ENCODE results near the gene ANXA10. TPM values are rescaled to one million over a fixed set of nuclear protein-coding genes. Genes with fewer than 3 reads are reported as not detected.

Gene ANXA10
- total and polyA plus RNA-seq, 2 experiments from 2014 or later, result 18.5 to 33.4 TPM

DNA sequence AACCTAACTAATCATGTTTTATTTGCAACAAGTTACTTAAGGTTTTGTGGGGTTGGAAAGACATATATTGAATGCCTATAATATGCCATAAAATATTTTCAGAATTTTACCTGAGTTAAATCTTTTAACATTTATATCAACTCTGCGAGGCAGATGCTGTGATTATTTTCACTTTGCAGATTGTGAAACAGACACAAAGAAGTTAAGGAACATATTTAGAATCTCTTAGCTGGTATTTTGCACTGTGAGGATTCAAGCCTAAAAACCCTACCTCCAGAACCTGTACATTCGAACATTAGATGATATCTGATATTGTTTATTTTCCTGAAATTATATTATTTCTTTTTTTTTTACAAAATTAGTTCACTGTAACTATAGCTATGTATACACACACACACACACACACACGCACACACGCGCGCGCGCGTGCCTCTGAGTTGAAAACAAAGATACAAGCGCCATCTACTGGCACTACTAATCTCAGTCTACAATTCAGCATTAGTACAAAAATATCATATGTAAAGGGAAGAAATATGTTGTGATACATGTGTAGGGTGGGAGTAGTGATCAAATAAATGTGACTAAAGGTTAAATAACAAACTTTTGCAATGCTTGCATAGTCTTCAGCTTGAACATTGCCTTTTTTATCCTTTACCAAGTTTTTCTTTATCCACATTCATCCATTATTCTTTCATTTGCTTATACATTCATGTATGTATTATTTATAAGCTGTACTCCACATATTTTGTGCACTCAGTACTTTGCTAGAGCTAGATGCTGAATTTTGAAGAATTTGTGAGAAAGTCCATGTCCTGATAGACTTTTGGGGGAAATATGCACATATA lies 61.5 kb downstream of the ANXA10 start:
- H4K20me1 ChIP-seq (ENCODE audit: insufficient read depth, poor library complexity, severe bottlenecking), result no peaks in the 10 kb centered on the region
- TF ChIP-seq EZH2phosphoT487 (IDR thresholded peaks at IDR 0.05; ENCODE audit: low read depth, severe bottlenecking, unreplicated experiment) (no peak), EZH2 (IDR thresholded peaks at IDR 0.05; ENCODE audit: borderline replicate concordance) (no peak), CTCF (IDR thresholded peaks at IDR 0.05; ENCODE audit: poor library complexity) (peak; percentile 89)
- peak; percentile 87 for DNase-seq (ENCODE audit: low spot score)
- H3K79me2 ChIP-seq, result no peaks in the 10 kb centered on the region
- H2AFZ ChIP-seq, result peak overlapping the region; percentile 20
- peak overlapping the region; percentile 5 for H3K4me3 ChIP-seq
- H3K9me2 ChIP-seq (replicated peaks; ENCODE audit: insufficient read depth), result no peaks in the 10 kb centered on the region
- 5% methylated on average over 10 of the region's 10 CpGs for WGBS (ENCODE audit: low lambda C conversion rate, missing lambda C conversion rate)
- H3K36me3 ChIP-seq (replicated peaks; ENCODE audit: insufficient read depth, low read depth), result no peaks in the 10 kb centered on the region
- H3K27ac ChIP-seq, result no peak overlapping the region
- H3K9me3 ChIP-seq (ENCODE audit: low read depth), result no peaks in the 10 kb centered on the region
- peak overlapping the region; percentile 68 for H3K4me2 ChIP-seq
- H3K27me3 ChIP-seq, result no peaks in the 10 kb centered on the region
- H3K4me1 ChIP-seq (ENCODE audit: insufficient read depth), result no peaks in the 10 kb centered on the region

- no peaks in the 10 kb centered on the region for H4K20me1 ChIP-seq (ENCODE audit: insufficient read depth, poor library complexity, severe bottlenecking)
These were observed 62.4 kb downstream of the ANXA10 start for GRCh38 chr4:168154546-168155277.

GRCh38 chr4:168162604-168163003 lies 70.3 kb downstream of the ANXA10 start:
- Histone ChIP-seq H3K79me2 (no peaks in the 10 kb centered on the region), H3K27ac (no peak overlapping the region), H3K9me2 (replicated peaks; ENCODE audit: insufficient read depth) (no peaks in the 10 kb centered on the region), H2AFZ (no peak overlapping the region), H4K20me1 (ENCODE audit: insufficient read depth, poor library complexity, severe bottlenecking) (no peaks in the 10 kb centered on the region), H3K9me3 (ENCODE audit: low read depth) (no peaks in the 10 kb centered on the region), H3K4me1 (ENCODE audit: insufficient read depth) (peaks cover 11% of the 10 kb centered on the region), H3K4me3 (no peak overlapping the region), H3K4me2 (no peak overlapping the region), H3K36me3 (replicated peaks; ENCODE audit: insufficient read depth, low read depth) (no peaks in the 10 kb centered on the region), H3K27me3 (no peaks in the 10 kb centered on the region)
- DNase-seq (ENCODE audit: low spot score), result peak; percentile 10
- TF ChIP-seq EZH2phosphoT487 (IDR thresholded peaks at IDR 0.05; ENCODE audit: low read depth, severe bottlenecking, unreplicated experiment) (no peak), CTCF (IDR thresholded peaks at IDR 0.05; ENCODE audit: poor library complexity) (no peak), EZH2 (IDR thresholded peaks at IDR 0.05; ENCODE audit: borderline replicate concordance) (no peak)

More at GRCh38 chr4:168154546-168155277, 62.4 kb downstream of the ANXA10 start:
- no peaks in the 10 kb centered on the region for H3K36me3 ChIP-seq (replicated peaks; ENCODE audit: insufficient read depth, low read depth)
- no peak overlapping the region for H3K4me2 ChIP-seq
- no peak for TF ChIP-seq CTCF (IDR thresholded peaks at IDR 0.05; ENCODE audit: poor library complexity)
- no peak for TF ChIP-seq EZH2 (IDR thresholded peaks at IDR 0.05; ENCODE audit: borderline replicate concordance)
- TF ChIP-seq EZH2phosphoT487 (IDR thresholded peaks at IDR 0.05; ENCODE audit: low read depth, severe bottlenecking, unreplicated experiment), result no peak
- no peak overlapping the region for H2AFZ ChIP-seq
- no peak overlapping the region for H3K27ac ChIP-seq
- no peaks in the 10 kb centered on the region for H3K79me2 ChIP-seq
- H3K9me3 ChIP-seq (ENCODE audit: low read depth), result no peaks in the 10 kb centered on the region
- no peaks in the 10 kb centered on the region for H3K27me3 ChIP-seq
- H3K9me2 ChIP-seq (replicated peaks; ENCODE audit: insufficient read depth), result no peaks in the 10 kb centered on the region
- H3K4me1 ChIP-seq (ENCODE audit: insufficient read depth), result no peaks in the 10 kb centered on the region
- DNase-seq (ENCODE audit: low spot score), result no peak
- WGBS (ENCODE audit: low lambda C conversion rate, missing lambda C conversion rate), result 78% methylated on average over 6 of the region's 6 CpGs
- H3K4me3 ChIP-seq, result no peak overlapping the region
